ENCODE results near the gene PTCD3.

PTCD3 gene

DNA sequence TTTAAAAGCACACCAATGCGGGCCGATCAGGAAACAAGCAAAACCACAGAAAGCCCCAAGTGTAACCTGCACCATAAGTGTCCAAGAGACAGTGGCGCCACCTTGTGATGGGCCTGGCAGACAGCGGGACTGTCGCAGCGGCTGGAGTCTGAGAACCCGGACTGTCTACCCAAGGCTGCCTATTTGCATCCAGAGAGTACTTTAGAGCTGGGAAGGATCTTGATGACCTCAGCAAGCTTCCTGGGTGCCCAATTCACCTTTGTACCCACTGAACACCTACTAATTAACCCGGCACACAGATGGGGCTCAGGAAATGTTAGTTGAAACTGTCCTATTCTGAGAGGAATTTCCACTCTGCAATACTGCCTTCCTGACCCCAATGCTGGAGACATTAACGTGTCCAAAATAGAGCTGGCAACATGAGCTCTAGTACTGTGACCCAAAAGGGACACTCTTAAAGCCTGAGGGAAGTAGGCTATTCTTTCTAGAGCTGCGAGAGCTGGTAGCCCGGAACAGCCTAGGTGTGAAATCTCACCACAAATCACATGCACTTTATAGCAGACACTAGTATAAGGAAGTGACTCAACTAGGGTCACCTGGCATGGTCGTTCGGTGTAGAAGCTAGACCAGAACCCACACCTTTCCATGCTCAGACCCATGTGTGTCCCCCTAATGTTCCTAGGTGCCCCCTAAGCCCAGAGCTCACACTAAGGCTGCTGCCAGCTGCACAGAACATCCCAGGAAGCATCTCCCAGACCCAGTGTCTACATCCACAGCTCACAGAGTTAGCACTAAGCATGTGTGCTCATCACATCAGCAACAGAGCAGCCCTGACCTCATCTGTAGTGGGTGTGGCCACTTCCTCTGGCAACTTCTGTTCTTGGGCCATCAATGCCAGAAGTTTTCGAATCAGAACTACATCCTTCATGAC is 25.8 kb upstream of the PTCD3 start:
- in situ Hi-C loops (cut with HindIII; ENCODE audit: low sequenced_read_pairs), result loop anchor here (5.0 kb wide), 1 partner anchor 43 kb away; no protein-coding TSS in a partner anchor

DNA sequence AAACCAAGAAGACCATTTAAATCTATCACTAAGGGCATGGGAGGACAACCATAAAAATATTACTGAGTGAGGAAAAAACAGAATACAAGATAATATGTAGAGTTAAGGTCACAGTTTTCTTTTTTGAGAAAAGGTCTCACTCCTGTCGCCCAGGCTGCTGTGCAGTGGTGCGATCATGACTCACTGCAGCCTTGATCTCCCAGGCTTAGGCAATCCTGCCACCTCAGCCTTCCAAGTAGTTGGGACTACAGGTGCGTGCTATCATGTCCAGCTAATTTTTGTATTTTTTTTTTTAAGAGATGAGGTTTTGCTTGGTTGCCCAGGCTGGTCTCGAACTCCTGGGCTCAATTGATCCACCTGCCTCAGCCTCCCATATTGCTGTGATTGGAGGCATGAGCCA is 24.3 kb upstream of the PTCD3 start:
- in situ Hi-C loops (cut with HindIII; ENCODE audit: low sequenced_read_pairs), result loop anchor here (5.0 kb wide), 1 partner anchor 44 kb away; no protein-coding TSS in a partner anchor

DNA sequence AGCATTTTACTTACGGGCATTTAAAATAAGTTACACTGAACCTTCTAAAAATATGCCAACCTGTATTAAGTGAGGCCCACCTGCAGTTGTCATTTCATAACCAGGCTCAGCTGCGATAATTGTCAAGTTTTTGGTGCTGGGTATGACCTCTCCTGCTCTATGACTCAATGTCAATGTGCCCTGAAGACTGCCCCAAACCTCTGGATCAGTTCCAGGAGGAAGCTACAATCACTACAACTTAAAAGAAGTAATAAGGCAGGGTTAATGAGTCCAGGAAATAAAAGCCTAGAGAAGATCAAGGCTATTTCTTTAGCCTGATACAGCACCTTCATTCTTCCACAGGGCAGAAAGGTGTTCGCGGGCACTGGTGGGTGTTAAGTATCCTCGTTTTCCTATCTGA is 23.3 kb upstream of the PTCD3 start:
- in situ Hi-C loops (cut with HindIII; ENCODE audit: low sequenced_read_pairs), result loop anchor here (5.0 kb wide), 1 partner anchor 45 kb away; no protein-coding TSS in a partner anchor

DNA sequence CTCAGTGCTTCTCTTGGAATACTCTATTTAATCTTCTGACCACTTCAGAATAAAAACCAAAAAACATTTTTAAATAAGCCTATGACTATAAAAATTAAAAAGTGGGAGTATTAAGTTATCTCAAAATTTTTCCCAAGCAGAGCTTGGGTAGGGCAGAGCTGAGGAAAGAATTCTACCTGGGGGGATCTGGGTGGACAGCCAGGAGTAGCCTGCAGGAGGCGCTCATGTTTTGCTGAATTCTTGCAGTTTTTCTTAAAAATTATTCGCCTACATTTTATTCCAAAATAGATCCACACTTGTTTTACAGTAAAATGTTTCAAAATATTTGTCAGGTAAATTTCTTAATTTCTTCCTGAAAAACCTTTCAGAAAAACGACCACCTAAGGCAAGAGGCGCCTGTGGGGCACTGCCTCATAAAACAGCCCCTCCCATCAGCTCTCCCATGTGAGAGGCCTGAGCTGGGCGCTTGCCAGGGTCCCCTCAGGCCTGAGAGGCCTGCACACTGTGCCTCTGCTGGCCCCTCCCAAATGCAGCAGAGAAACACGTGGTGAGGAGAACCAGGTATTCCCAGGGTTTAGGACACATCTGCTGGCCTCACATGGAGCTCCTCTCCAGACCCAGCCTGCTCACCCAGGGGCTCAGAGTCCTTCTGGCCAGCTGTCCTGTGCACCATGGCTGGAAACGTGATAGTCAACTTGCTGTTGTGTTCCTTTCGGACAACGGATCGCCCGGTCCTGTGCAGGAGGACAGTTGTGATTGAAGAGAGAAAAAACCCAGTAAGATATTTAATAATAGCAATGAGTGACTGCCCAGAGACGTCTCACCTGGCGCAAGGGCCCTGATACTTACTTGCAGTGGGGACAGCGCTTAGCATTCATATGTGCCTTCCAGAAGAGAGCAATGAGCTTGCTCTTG is 17.8 kb upstream of the PTCD3 start:
- in situ Hi-C loops (cut with HindIII; ENCODE audit: low sequenced_read_pairs), result no loop called here

DNA sequence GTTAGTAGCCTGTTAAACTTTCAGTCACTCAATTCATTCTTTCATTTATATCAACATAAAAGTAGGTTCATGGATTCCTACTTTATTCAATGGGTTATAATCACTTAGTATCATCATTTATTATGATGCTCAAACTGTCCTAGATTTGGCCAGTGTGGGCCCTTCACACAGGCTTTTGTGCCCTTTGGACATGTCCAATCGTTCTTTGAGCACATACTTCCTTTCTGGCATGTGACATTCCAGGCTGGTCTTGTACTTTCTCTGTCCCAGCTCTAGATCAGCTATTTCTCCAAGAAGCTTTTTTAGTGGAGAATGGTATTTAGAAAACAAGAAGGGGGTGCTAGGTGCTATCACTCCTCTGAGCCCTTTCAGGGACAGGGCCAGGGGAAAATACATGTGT is 11.8 kb upstream of the PTCD3 start:
- in situ Hi-C loops (cut with HindIII; ENCODE audit: low sequenced_read_pairs), result no loop called here

DNA sequence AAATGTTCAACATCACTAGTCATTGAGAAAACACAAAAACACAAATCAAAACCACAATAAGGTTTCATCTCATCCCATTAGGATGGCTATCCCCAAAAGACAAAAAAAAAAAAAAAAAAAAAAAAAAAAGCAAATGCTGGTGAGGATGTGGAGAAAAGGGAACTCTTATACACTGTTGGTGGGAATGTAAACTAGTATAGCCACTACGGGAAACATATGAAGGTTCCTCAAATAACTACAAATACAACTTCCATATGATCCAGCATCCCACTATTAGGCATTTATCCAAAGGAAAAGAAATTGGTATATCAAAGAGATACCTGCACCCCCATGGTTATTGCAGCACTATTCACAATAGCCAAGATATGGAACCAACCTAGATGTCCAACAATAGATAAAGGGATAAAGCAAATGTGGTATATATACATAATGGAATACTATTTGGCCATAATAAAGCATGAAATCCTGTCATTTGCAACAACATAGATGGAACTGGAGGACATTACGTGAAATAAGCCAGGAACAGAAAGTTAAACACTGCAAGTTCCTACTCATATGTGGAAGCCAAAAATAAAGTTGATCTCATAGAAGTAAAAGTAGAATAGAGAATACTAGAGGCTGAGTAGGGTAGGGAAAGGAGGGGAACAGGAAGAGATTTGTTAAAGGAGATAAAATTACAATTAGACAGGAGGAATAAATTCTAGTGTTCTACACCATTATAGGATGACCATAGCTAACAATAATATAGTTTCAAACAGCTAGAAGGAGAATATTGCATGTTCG is 8.7 kb upstream of the PTCD3 start:
- in situ Hi-C loops (cut with HindIII; ENCODE audit: low sequenced_read_pairs), result no loop called here

DNA sequence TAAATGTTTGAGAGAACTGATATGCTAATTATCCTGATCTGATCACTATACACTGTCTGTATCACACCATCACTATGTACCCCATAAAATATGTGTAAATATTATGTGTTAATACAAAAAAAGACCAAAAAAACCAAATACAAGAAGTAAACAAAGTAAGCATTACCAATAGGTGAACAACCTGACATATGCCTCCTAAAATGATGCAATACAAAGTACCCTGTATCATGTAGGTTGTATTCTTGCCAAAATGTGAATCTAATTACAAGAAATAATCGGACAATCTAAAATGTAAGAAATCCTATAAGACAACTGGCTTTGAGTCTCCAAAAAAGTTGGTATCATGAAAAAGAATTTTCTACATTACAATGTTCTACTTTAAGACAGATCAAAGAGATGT is 8.1 kb upstream of the PTCD3 start:
- in situ Hi-C loops (cut with HindIII; ENCODE audit: low sequenced_read_pairs), result no loop called here

DNA sequence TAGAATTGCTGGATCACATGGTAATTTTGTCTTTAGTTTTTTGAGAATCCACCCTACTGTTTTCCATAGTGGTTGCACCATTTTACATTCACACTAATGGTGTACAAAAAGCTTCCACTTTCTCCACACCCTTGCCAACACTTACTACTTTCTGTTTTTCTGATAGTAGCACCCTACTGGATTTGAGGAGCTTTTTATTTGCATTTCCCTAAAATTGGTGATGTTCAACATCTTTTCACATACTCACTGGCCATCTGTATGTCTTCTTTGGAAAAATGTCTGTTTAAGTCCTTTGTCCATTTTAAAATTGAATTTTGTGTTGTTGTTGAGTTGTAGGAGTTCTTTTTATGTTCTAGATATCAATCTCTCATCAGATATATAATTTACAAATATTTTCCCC is 3.9 kb upstream of the PTCD3 start:
- in situ Hi-C loops (cut with HindIII; ENCODE audit: low sequenced_read_pairs), result no loop called here

DNA sequence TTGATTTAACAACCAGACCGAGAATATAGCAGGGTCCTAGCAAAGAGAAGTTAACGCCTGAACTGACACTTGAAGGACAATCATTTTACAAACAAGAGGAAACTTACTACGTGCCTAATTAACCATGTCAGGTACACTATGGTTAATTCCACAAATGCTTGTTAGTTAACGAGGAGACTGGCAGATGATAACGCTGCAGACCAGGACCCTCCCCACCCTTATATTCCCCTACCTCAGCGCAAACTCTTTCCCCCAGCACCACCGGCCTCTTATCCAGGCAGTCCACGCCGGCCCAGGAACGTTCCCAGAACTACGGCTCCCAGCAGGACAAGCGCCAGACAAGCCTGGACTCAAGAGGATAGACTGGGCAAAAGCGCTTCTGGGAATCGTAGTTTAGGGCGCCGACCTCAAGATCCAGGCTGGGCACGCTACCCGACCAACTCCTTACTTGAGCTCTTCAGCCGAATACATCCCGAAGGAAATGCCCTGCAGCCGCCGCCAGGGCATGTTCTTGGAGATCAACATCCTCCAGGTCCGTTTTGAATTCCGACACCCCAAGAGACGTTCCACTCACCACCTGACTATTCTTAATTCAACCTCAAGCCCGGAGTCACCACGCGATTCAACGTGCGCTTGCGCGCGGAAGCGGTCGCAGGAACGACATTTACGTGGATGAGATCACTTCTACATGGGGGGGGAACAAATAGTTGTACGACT is 625 bp upstream of the PTCD3 start, which contains the start of gene POLR1A:
Gene POLR1A (minus strand): TSS at position 635 of the 717 bp plus-strand sequence. CDS start 110 bp downstream, at position 525.
- in situ Hi-C loops (cut with HindIII; ENCODE audit: low sequenced_read_pairs), result no loop called here

DNA sequence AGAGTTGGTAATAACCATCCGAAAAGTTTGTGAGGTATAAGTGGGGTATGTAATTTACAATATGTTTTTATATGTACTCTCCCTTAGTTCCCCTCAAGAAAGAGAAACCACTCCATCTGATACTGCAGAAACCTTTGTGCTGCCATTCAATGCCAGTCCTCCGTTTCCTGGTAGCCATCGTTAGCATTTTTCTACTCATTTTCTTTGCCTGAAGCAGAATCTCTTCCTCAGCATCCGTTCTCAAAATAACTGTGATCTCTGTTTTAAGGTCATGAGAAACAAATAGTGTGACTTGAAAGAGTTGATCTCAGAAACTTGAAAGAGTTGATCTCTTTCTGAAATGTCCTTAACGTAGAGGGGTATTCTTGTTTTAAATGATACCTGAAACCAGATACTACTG is 996 bp downstream of the PTCD3 start:
- in situ Hi-C loops (cut with HindIII; ENCODE audit: low sequenced_read_pairs), result no loop called here

DNA sequence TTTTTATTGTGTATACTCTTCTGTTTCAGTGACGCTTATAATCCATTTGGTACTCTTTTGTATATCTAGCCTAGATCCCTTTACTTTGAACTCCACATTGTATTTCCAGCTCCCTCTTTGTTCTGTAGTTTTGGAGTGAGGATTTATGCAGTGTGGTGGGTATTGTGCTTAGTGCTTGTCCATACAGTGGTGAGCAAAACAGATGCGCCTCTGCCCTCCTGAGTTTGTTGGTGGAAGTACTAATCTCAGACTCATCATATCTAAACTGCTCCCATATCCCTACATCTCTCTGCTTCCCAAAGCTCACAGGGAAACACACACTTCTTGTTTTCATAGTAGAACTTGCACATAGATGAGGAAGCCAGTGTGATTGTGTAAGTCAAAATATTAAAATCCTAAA is 12.1 kb downstream of the PTCD3 start:
- in situ Hi-C loops (cut with HindIII; ENCODE audit: low sequenced_read_pairs), result no loop called here

DNA sequence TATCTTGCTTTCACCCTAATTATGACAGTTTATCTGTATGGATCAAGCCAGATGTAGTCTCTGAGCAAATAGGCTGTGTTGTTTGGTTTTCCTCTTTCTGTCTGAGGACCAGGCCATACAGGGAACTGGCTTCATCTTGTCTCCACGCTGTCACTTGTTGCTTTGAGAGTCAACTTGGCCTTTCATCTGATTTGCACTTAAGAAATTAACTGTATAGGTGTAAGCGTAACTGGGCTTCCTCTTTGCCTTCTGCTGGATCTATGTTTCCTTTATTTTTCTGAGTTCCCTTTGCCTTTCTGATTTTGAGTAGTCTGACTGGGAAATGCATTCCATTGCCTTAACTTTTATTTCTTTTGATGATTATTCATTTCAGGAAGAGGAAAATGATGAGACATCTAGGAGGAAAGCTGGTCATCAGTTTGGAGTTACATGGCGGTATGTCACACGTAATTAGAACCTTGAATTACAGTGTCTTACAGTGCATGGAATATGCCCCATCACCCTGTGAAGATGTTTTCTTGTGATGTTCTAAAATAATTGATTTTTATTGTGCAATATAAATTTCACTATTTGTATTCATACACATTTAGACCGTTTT is 17.4 kb downstream of the PTCD3 start:
- in situ Hi-C loops (cut with HindIII; ENCODE audit: low sequenced_read_pairs), result no loop called here

DNA sequence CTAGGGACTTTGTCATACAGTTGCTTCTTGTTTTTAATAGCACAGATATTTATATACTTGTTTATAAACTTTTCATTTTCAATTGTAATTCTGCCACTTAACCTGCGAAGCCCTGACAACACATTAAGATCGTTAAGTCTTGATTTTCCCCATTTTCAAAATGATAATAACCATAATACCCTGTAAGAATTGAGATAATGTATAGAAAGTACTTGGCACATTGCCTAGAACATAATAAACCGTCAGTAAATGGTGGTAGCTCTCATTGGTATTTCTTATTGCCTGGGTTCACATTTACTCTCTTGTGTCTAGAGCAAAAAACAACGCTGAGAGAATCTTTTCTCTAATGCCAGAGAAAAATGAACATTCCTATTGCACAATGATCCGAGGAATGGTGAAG is 18.6 kb downstream of the PTCD3 start:
- in situ Hi-C loops (cut with HindIII; ENCODE audit: low sequenced_read_pairs), result no loop called here

DNA sequence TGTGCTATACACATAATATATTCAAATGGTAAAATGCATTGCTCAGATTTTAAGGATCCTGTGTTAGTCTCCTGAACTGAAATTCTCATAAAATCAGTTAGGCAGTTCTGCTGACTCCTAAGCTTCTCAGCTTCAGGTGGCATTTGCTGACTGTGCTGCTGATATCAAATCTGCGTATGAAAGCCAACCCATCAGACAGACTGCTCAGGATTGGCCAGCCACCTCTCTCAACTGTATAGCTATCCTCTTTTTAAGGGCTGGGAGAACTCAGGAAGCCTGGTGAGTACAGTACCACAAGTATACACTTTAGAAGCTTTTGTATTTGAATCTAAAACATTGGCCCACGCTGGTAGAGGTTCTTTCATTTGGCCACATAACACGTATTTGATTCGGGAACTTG is 28.7 kb downstream of the PTCD3 start:
- in situ Hi-C loops (cut with HindIII; ENCODE audit: low sequenced_read_pairs), result no loop called here

DNA sequence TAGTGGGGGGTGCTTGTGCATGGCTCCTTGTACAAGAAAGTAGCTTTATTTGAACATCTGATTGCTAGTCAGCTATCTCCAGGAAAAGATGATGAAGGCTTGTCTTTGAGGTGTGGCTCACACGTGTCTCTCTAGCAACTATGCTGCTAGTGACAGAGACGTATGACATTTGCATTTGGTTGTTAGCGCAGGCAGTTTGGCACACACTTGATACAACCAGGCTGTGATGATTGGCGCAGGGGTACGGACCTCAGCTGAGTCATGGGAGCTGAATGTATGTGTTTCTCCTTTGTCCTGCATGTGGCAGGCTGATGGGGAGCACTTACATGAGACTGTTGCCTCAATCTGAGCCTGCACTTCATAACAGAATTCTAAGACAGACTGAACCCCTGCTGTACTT is 29.6 kb downstream of the PTCD3 start:
- in situ Hi-C loops (cut with HindIII; ENCODE audit: low sequenced_read_pairs), result no loop called here

DNA sequence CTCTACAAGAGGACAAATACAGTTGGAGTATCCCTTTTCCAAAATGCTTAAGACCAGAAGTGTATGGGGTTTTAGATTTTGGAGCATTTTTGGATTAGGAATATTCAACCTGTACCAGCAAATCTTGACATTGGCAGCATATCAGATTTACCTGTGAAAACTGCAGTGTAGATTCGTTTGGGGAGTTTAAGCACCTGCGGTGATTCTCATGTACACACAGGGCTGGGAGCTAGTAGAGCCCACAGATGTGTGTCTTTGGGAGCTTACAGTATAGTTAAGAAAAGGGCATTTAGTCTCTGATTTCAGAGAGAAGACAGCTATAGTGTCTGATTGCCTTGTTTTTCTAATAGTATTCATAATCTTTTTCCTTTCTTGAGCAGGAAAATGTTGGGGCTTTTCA is 30.1 kb downstream of the PTCD3 start:
- in situ Hi-C loops (cut with HindIII; ENCODE audit: low sequenced_read_pairs), result no loop called here

DNA sequence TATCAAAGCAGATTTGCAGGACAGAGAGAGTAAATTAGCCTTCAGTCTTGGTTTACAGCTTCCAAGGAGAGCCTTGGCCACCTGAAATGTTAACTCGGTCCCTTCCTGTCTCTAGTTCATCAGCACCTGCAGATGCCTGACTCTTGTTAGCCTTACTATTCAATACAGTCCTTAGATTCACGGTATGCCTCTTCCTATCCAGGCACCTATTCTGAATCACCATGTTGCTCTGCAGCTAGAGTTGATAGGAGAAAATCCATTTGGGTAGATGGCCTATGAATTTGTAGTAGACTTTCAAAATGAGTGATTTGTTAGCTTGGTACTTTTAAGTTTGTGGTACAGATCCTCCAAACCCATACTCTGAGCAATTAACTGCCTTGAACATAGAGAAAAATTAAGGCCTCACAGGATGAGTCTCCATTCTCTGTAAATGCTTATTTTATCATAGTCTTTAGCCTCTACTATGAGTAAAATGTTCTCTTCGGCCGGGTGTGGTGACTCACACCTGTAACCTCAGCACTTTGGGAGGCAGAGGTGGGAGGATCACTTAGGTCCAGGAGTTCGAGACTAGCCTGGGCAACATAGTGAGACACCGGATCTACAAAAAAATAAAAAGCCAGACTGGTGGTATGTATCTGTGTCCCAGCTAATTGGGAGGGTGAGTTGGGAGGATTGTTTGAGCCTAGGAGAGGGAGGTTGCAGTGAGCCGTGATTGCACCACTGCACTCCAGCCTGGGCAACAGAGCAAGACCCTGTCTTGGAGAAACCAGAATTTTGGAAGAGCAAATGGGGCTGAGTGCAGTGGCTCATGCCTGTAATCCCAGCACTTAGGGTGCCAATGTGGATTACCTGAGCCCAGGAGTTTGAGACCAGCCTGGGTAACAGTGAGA is 32.9 kb downstream of the PTCD3 start:
- in situ Hi-C loops (cut with HindIII; ENCODE audit: low sequenced_read_pairs), result no loop called here

DNA sequence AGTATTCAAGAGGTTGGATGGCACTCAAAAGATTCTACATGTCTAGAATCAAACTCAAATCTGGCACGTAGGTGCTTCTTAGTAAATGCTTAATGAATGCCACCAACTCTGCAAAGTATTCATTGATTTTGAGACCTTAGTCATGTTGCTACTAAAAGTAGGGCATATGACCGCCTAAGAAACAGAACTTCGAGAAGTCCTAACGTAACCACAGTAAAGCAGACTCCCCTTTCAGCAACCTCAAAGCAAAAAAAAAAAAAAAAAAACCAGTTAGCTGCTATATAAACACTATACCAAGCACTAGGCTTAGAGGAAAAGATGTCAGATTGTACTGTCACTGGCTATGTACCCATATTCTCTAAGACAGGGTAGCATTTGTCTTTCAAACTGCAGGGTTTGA is 33.9 kb downstream of the PTCD3 start:
- in situ Hi-C loops (cut with HindIII; ENCODE audit: low sequenced_read_pairs), result no loop called here

DNA sequence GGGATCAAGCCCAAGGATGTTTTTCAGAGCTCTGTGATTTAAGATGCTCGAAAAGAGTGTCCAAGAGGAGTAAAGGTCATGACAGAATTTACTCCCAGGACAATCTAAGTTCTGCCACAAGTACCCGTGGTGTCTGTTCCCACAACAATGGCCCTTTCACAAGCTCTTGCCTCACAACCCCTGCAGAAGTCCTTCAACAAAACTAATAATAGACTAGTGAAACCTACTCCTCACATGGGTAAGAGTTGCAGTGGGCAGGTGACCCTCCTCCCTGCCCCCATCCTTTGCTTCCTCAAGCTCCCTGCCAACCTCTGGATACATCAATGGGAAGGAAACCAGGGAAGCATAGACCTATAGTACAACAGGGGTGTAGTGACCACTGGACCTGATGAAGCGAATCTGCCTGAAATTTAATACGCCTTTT is 34.9 kb downstream of the PTCD3 start:
- in situ Hi-C loops (cut with HindIII; ENCODE audit: low sequenced_read_pairs), result no loop called here

All from DLD1 (cell line).